Measurements from ENCODE around the gene C2CD4A. TPM values are rescaled to one million over a fixed set of nuclear protein-coding genes. Genes with fewer than 3 reads are reported as not detected.

C2CD4A gene
- total RNA-seq, 1 experiment from 2014 or later, result 0.11 TPM

DNA sequence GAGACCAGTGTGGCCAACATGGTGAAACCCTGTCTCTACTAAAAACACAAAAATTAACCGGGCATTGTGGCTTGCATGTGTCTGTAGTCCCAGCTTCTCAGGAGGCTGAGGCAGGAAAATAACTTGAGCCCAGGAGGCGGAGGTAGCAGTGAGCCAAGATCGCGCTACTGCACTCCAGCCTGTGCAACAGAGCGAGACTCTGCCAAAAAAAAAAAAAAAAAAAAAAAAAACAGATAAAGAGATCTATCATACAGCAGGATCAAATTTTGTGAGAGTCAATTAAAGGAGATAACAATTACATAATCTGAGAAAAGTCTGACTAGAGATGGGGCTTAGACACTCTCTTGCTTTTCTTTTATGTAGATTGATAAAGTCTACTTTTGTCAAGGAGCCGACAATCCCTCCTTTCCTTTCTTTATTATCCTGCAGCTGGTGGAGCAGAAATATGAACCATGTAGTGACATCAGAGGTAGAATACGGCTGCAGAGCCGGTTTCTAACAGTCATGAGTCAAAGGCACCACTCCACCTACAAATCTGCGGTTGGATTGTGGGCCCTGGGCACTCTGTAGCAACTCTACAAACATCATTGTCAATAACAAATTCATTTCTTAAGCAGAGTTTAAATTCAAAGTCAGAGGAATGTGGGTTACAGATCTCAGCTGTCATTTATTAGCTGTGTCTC lies 9.0 kb downstream of the C2CD4A start:
- Histone ChIP-seq H3K27me3 (replicated peaks; ENCODE audit: control insufficient read depth, insufficient read depth, low read length) (no peaks in the 10 kb centered on the region), H3K4me3 (ENCODE audit: low read depth, low read length) (no peak overlapping the region), H3K36me3 (ENCODE audit: control insufficient read depth, insufficient read depth, low read length) (no peaks in the 10 kb centered on the region), H3K9me3 (no peaks in the 10 kb centered on the region; the same call in 1 of the 2 replicates), H3K4me1 (no peaks in the 10 kb centered on the region)
- intact Hi-C loops (cut with micrococcal nuclease; ENCODE audit: unreplicated experiment), result no loop called here
- no TSS peak for BruUV-seq (replicated peaks)
- TF ChIP-seq, protein P1, sequence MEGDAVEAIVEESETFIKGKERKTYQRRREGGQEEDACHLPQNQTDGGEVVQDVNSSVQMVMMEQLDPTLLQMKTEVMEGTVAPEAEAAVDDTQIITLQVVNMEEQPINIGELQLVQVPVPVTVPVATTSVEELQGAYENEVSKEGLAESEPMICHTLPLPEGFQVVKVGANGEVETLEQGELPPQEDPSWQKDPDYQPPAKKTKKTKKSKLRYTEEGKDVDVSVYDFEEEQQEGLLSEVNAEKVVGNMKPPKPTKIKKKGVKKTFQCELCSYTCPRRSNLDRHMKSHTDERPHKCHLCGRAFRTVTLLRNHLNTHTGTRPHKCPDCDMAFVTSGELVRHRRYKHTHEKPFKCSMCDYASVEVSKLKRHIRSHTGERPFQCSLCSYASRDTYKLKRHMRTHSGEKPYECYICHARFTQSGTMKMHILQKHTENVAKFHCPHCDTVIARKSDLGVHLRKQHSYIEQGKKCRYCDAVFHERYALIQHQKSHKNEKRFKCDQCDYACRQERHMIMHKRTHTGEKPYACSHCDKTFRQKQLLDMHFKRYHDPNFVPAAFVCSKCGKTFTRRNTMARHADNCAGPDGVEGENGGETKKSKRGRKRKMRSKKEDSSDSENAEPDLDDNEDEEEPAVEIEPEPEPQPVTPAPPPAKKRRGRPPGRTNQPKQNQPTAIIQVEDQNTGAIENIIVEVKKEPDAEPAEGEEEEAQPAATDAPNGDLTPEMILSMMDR (IDR thresholded peaks at IDR 0.05; ENCODE audit: insufficient read depth in 1 of 2, low read depth in 1 of 2, low read length in 1 of 2, severe bottlenecking in 1 of 2, unreplicated experiment in 1 of 2), result no peak
- Mint-ChIP-seq H3K9me3 (ENCODE audit: unreplicated experiment) (no peaks in the 10 kb centered on the region), H3K27ac (ENCODE audit: unreplicated experiment) (no peak overlapping the region), H3K4me1 (ENCODE audit: low read depth, unreplicated experiment) (no peaks in the 10 kb centered on the region), H3K27me3 (ENCODE audit: insufficient read depth, unreplicated experiment) (peaks cover 10% of the 10 kb centered on the region), H3K4me3 (ENCODE audit: unreplicated experiment) (no peak overlapping the region), H3K36me3 (ENCODE audit: insufficient read depth, unreplicated experiment) (no peaks in the 10 kb centered on the region)
- CTCF ChIA-PET, result no interaction called here
- POLR2A ChIA-PET, result no interaction called here
- no peak for DNase-seq

DNA sequence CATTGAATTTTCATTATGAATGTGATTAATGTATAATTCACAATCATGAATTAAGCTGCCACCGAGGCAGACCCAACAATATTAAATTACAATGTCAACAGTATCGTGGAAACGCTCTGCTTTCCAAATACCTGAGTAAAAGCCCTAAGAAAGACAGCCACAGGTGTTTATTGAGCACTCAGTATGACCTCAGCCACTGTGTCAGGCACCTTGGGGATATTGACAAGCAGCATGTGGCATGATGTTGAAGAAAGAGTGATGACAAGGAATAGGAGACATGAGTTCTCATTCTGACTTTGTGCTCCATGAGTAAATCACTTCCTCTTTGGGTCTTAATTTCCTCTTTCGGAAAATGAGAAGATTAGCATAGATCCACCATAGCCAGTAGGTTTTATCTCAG lies 12.8 kb downstream of the C2CD4A start:
- Histone ChIP-seq H3K9me3 (no peaks in the 10 kb centered on the region; the same call in 1 of the 2 replicates), H3K27me3 (replicated peaks; ENCODE audit: control insufficient read depth, insufficient read depth, low read length) (no peaks in the 10 kb centered on the region), H3K4me3 (ENCODE audit: low read depth, low read length) (no peak overlapping the region), H3K36me3 (ENCODE audit: control insufficient read depth, insufficient read depth, low read length) (no peaks in the 10 kb centered on the region), H3K4me1 (no peaks in the 10 kb centered on the region)
- intact Hi-C loops (cut with micrococcal nuclease; ENCODE audit: unreplicated experiment), result no loop called here
- H3K4me3 Mint-ChIP-seq (ENCODE audit: unreplicated experiment), result no peak overlapping the region
- H3K4me1 Mint-ChIP-seq (ENCODE audit: low read depth, unreplicated experiment), result no peaks in the 10 kb centered on the region
- no TSS peak for BruUV-seq (replicated peaks)
- no peaks in the 10 kb centered on the region for H3K27me3 Mint-ChIP-seq (ENCODE audit: insufficient read depth, unreplicated experiment)
- TF ChIP-seq, protein P1 (IDR thresholded peaks at IDR 0.05; ENCODE audit: insufficient read depth in 1 of 2, low read depth in 1 of 2, low read length in 1 of 2, severe bottlenecking in 1 of 2, unreplicated experiment in 1 of 2), result no peak
- POLR2A ChIA-PET, result no interaction called here
- H3K36me3 Mint-ChIP-seq (ENCODE audit: insufficient read depth, unreplicated experiment), result no peaks in the 10 kb centered on the region
- DNase-seq, result no peak
- H3K9me3 Mint-ChIP-seq (ENCODE audit: unreplicated experiment), result no peaks in the 10 kb centered on the region
- CTCF ChIA-PET, result no interaction called here
- no peak overlapping the region for H3K27ac Mint-ChIP-seq (ENCODE audit: unreplicated experiment)

DNA sequence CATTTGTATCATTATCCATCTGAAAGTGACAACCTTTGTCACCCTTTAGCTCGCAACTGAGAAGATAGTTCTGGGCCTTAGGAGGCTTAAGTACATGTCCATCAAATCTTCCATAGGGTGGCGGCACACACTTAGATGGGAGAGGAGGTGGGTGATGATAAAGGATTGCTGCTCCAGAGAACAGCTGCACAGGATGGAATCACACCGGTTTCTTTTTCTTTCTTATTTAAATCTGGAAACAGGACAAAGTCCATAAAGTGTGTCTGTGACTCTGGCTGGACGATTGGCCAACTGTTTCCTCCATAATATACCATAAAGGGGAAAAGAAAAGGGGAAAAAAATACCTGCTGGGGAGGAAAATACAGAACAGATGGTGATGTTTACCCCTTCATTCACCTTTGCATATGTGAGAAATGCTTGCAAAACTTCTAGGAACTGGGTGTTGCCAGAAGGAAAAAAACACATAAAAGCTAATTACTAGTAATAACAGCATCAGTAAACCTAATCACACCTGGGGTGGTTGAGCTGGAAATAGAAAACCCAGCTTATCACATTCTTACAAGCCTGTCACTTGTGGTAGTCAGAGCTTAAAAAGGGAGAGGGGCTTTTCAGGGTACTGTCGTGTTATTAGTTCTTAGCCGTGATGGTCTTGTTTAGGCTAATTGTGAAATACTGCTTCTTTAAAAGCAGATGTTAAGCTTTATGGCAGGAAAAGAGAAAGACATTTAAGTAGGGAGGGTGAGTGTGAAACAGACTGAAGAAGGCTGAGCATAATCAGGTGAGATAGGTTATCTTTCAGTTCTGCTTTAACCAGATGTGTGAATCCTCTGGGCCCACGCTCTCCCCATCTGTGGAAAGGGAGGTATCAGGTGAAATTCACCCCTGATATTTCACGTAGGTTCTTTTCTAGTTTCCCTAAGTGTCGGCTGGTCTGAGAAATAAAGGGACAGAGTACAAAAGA lies 16.7 kb downstream of the C2CD4A start:
- H3K36me3 ChIP-seq (ENCODE audit: control insufficient read depth, insufficient read depth, low read length), result no peaks in the 10 kb centered on the region
- ChIA-PET POLR2A (no interaction called here), CTCF (interaction anchor here (0.5 to 1.4 kb wide), 3 partner anchors 59 to 952 kb away, joined by 3 read pairs; no protein-coding TSS in a partner anchor)
- H3K4me3 Mint-ChIP-seq (ENCODE audit: unreplicated experiment), result no peak overlapping the region
- no peaks in the 10 kb centered on the region for H3K27me3 Mint-ChIP-seq (ENCODE audit: insufficient read depth, unreplicated experiment)
- no peak overlapping the region for H3K27ac Mint-ChIP-seq (ENCODE audit: unreplicated experiment)
- no peak overlapping the region for H3K4me3 ChIP-seq (ENCODE audit: low read depth, low read length)
- H3K4me1 Mint-ChIP-seq (ENCODE audit: low read depth, unreplicated experiment), result no peaks in the 10 kb centered on the region
- no peak for DNase-seq
- no peaks in the 10 kb centered on the region for H3K9me3 Mint-ChIP-seq (ENCODE audit: unreplicated experiment)
- H3K36me3 Mint-ChIP-seq (ENCODE audit: insufficient read depth, unreplicated experiment), result no peaks in the 10 kb centered on the region
- no TSS peak for BruUV-seq (replicated peaks)
- no peaks in the 10 kb centered on the region; the same call in 1 of the 2 replicates for H3K9me3 ChIP-seq
- no peaks in the 10 kb centered on the region for H3K27me3 ChIP-seq (replicated peaks; ENCODE audit: control insufficient read depth, insufficient read depth, low read length)
- intact Hi-C loops (cut with micrococcal nuclease; ENCODE audit: unreplicated experiment), result no loop called here
- TF ChIP-seq, protein P1 (IDR thresholded peaks at IDR 0.05; ENCODE audit: insufficient read depth in 1 of 2, low read depth in 1 of 2, low read length in 1 of 2, severe bottlenecking in 1 of 2, unreplicated experiment in 1 of 2), result no peak
- no peaks in the 10 kb centered on the region for H3K4me1 ChIP-seq
